ENCODE data around the gene GJA1. TPM values are rescaled to one million over a fixed set of nuclear protein-coding genes. Genes with fewer than 3 reads are reported as not detected.

Gene GJA1
- total RNA-seq, 1 experiment from 2014 or later = 528 TPM

- H3K9me3 ChIP-seq (ENCODE audit: control insufficient read depth, low read depth, low read length) = no peaks in the 10 kb centered on the region
- H3T11ph ChIP-seq (ENCODE audit: low read length) = no peak overlapping the region
- no peak for DNase-seq
- WGBS (ENCODE audit: extremely low coverage, insufficient read length, low lambda C conversion rate) = no CpG with 5 or more reads among the region's 3 CpGs
- no peaks in the 10 kb centered on the region for H3K79me2 ChIP-seq (ENCODE audit: insufficient read depth, low read length)
- H4K91ac ChIP-seq (ENCODE audit: insufficient read length, low read depth, low read length) = no peak overlapping the region
- H4K5ac ChIP-seq (ENCODE audit: insufficient read length, low read depth, low read length) = no peak overlapping the region
- H2BK15ac ChIP-seq (ENCODE audit: low read depth, low read length) = no peak overlapping the region
- no peaks in the 10 kb centered on the region for H3K4me1 ChIP-seq (ENCODE audit: insufficient read depth, low read length)
- H2BK5ac ChIP-seq (ENCODE audit: insufficient read length, low read length) = no peak overlapping the region
- no peak for TF ChIP-seq CTCF (conservative IDR thresholded peaks at IDR 0.05)
- H3K27ac Mint-ChIP-seq = no peak overlapping the region; a peak in 1 of 7 replicates
- H3K4ac ChIP-seq (ENCODE audit: low read depth, low read length) = no peak overlapping the region
- H3K27me3 ChIP-seq (ENCODE audit: insufficient read depth, low read length) = no peaks in the 10 kb centered on the region
- no peak overlapping the region for H2BK12ac ChIP-seq (ENCODE audit: insufficient read length, low read depth, low read length)
- H3K36me3 Mint-ChIP-seq (ENCODE audit: insufficient read depth in 1 of 3, low read depth in 3 of 3) = no peaks in the 10 kb centered on the region; a peak in 1 of 7 replicates
- H4K8ac ChIP-seq (replicated peaks; ENCODE audit: insufficient read length, low read depth, low read length) = no peak overlapping the region
- no peak overlapping the region for H3K56ac ChIP-seq (ENCODE audit: insufficient read length, low read depth, low read length)
- no peak overlapping the region for H3K23ac ChIP-seq (ENCODE audit: insufficient read length, low read depth, low read length)
- H3K27me3 Mint-ChIP-seq (ENCODE audit: low read depth) = no peaks in the 10 kb centered on the region
- no peak overlapping the region for H2BK20ac ChIP-seq (ENCODE audit: low read depth, low read length, poor library complexity, severe bottlenecking)
- H3K14ac ChIP-seq (ENCODE audit: insufficient read depth, low read length) = no peak overlapping the region
- no peak overlapping the region for H3K4me3 Mint-ChIP-seq
- no peak overlapping the region for H2AK5ac ChIP-seq (ENCODE audit: insufficient read length, low read length)
- no peak overlapping the region for H3K9ac ChIP-seq (ENCODE audit: extremely low read depth, insufficient read length, low read length)
- H3K27ac ChIP-seq (ENCODE audit: insufficient read length, low read depth, low read length) = no peak overlapping the region
- no peak overlapping the region for H3K4me2 ChIP-seq (ENCODE audit: insufficient read depth, insufficient read length, low read length)
- no peaks in the 10 kb centered on the region for H3K79me1 ChIP-seq (ENCODE audit: insufficient read depth, low read depth, low read length, poor library complexity, severe bottlenecking)
- H3K23me2 ChIP-seq (ENCODE audit: insufficient read length, low read depth, low read length, poor library complexity, severe bottlenecking) = no peaks in the 10 kb centered on the region
- no peaks in the 10 kb centered on the region for H3K4me1 Mint-ChIP-seq
- H4K20me1 ChIP-seq (ENCODE audit: control insufficient read depth, insufficient read depth, insufficient read length) = no peaks in the 10 kb centered on the region
- H2BK120ac ChIP-seq (ENCODE audit: low read depth, low read length, poor library complexity, severe bottlenecking) = no peak overlapping the region
- no peak overlapping the region for H2AFZ ChIP-seq (ENCODE audit: low read length)
- H3K9me3 Mint-ChIP-seq = no peaks in the 10 kb centered on the region
- H3K18ac ChIP-seq (ENCODE audit: insufficient read length, low read depth, low read length) = no peak overlapping the region
Measured at GRCh38 chr6:121389419-121389818, 46.0 kb upstream of the GJA1 start.

Measured in H9 (cell line).